ENCODE measurements around the gene S100A5.

DNA sequence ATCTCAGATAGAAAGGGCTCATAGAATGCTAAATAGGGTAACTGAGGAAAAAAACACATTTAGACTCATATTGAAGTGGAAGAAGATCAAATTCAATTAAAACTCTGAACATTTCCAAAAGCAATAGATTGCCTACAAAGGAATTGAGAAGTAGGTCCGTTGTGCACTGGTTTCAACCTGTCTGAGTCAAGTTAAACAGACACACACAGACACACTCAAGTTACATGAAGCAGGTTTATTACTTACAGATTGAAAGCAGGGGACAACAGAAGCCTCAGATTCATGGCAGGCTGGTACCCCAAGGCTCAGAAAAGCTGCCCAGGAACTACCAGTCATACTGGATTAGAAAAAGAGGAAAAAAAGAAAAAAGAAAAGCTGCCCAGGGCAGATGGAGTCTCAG, 45.6 kb upstream of the S100A5 start:
- TF ChIP-seq, protein P1, sequence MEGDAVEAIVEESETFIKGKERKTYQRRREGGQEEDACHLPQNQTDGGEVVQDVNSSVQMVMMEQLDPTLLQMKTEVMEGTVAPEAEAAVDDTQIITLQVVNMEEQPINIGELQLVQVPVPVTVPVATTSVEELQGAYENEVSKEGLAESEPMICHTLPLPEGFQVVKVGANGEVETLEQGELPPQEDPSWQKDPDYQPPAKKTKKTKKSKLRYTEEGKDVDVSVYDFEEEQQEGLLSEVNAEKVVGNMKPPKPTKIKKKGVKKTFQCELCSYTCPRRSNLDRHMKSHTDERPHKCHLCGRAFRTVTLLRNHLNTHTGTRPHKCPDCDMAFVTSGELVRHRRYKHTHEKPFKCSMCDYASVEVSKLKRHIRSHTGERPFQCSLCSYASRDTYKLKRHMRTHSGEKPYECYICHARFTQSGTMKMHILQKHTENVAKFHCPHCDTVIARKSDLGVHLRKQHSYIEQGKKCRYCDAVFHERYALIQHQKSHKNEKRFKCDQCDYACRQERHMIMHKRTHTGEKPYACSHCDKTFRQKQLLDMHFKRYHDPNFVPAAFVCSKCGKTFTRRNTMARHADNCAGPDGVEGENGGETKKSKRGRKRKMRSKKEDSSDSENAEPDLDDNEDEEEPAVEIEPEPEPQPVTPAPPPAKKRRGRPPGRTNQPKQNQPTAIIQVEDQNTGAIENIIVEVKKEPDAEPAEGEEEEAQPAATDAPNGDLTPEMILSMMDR (IDR thresholded peaks at IDR 0.05), result no peak
- TF ChIP-seq POLR2A (IDR thresholded peaks at IDR 0.05), result no peak
